Mucosa of rectum (tissue), 2 donors: Measurements from ENCODE around the gene MYRIP.
"Not testable (repeated sequence)": the region's sequence is repeated elsewhere in the genome, so short reads cannot be mapped to it uniquely, and the experiment has no call there.

Source experiments
- H3K27ac ChIP-seq, 2 donors: one replicate each; pipeline ENCODE4 v1.7.0; 2013; ENCODE audit warnings: inconsistent platforms in 2 of 2, low read depth in 2 of 2, low read length in 2 of 2
- H3K27me3 ChIP-seq, 2 donors: one replicate each; pipeline ENCODE4 v1.7.0; 2013; ENCODE audit warnings: low read length in 2 of 2; ENCODE audit not compliant: control insufficient read depth in 2 of 2, insufficient read depth in 2 of 2
- H3K36me3 ChIP-seq, 2 donors: one replicate each; pipeline ENCODE4 v1.7.0; 2013; ENCODE audit warnings: low read length in 2 of 2; ENCODE audit not compliant: control insufficient read depth in 2 of 2, insufficient read depth in 2 of 2
- H3K4me1 ChIP-seq, 2 donors: one replicate each; pipeline ENCODE4 v1.7.0; 2013; ENCODE audit warnings: low read length in 2 of 2, mild to moderate bottlenecking in 1 of 2; ENCODE audit not compliant: control insufficient read depth in 2 of 2, insufficient read depth in 2 of 2
- H3K4me3 ChIP-seq, 2 donors: one replicate each; pipeline ENCODE4 v1.7.0; 2013; ENCODE audit warnings: low read length in 2 of 2
- H3K9ac ChIP-seq, 2 donors: one replicate each; pipeline ENCODE4 v1.7.0; 2013; ENCODE audit warnings: low read length in 2 of 2, low read depth in 1 of 2, mild to moderate bottlenecking in 1 of 2
- H3K9me3 ChIP-seq, 2 donors: one replicate each; pipeline ENCODE4 v1.7.0; 2013; ENCODE audit warnings: low read length in 2 of 2; ENCODE audit not compliant: control insufficient read depth in 2 of 2
- donor health status: healthy.
- donor health status: Normal muscosa, but diverticular disease.

MYRIP gene

DNA sequence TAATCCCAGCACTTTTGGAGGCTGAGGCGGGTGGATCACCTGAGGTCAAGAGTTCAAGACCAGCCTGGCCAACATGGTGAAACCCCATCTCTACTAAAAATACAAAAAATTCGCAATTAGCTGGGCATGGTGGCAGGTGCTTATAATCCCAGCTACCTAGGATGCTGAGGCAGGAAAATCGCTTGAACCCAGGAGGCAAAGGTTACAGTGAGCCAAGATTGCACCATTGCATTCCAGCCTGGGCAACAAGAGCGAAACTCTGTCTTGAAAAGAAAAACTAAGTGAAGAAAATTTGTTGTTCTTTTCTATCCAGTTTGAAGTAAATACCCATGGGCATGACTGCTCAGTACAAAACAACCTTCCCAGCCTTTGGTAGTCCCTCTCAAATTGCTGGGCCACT lies 24.4 kb downstream of the MYRIP start:
- not testable (repeated sequence) for H3K27me3 ChIP-seq, H3K4me3 ChIP-seq, H3K27ac ChIP-seq, H3K9ac ChIP-seq, H3K9me3 ChIP-seq, H3K36me3 ChIP-seq, H3K4me1 ChIP-seq

DNA sequence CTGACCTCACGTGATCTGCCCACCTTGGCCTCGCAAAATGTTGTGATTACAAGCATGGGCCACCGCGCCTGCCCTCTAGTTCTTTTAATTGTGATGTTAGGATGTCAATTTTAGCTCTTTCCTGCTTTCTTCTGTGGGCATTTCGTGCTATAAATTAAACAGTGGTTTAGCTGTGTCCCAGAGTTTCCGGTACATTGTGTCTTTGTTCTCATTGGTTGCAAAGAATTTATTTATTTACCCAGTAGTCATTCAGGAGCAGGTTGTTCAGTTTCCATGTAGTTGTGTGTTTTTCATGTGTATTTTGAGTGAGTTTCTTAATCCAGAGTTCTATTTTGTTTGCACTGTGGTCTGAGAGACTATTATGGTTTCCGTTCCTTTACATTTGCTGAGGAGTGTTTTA lies 30.1 kb downstream of the MYRIP start:
- H3K9me3 ChIP-seq: no peaks in the 10 kb centered on the region
- H3K4me3 ChIP-seq: no peak overlapping the region
- H3K4me1 ChIP-seq: no peaks in the 10 kb centered on the region
- H3K27ac ChIP-seq: no peak overlapping the region
- H3K27me3 ChIP-seq: no peaks in the 10 kb centered on the region
- H3K9ac ChIP-seq: no peak overlapping the region
- no peaks in the 10 kb centered on the region for H3K36me3 ChIP-seq

DNA sequence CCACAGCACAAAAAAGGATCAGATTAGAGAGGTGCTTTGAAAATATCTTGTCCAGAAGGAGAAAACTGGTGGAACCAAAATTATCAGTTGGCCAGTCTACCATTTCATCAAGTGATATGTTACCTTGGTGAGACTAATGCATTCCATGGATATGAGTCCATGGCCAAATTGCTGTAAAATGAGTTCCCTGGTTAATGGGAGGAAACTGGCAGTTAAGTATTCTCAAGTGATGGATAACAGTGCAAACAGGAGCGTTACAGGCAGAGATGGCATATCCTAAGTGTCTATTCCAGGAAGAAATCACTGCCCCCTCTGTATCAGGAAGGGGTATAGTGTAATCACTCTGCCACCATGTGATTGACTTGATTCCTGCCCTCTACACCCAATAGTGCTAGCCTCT lies 34.0 kb downstream of the MYRIP start:
- Histone ChIP-seq H3K9me3 (no peaks in the 10 kb centered on the region), H3K4me1 (no peaks in the 10 kb centered on the region)

DNA sequence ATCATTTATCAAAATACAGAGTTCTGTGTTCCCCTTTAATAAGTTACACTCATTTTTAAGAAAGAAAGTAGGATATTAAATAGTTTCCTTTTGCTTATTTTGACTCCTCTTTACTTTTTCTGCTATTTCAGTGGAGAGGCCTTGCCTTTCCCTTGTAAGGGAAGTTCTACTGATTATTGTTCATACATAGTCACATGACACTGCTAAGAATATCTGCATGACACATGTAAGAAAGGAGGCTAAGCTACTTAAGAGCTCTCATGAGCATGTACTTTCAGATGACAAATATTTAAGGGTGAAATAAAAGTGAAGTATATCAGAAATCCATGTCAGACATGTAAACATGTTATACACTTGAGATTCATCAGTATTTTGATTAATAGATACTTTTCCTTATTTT lies 39.0 kb downstream of the MYRIP start:
- no peaks in the 10 kb centered on the region for H3K9me3 ChIP-seq
- H3K27ac ChIP-seq: no peak overlapping the region
- H3K9ac ChIP-seq: no peak overlapping the region
- no peaks in the 10 kb centered on the region for H3K36me3 ChIP-seq
- H3K27me3 ChIP-seq: no peaks in the 10 kb centered on the region
- H3K4me1 ChIP-seq: peaks cover 5 to 14% of the 10 kb centered on the region in 2 donors
- H3K4me3 ChIP-seq: no peak overlapping the region

More for the DNA sequence above, 34.0 kb downstream of the MYRIP start:
- H3K27ac ChIP-seq: no peak overlapping the region
- H3K36me3 ChIP-seq: no peaks in the 10 kb centered on the region
- no peak overlapping the region for H3K9ac ChIP-seq
- H3K27me3 ChIP-seq: no peaks in the 10 kb centered on the region
- no peak overlapping the region for H3K4me3 ChIP-seq

DNA sequence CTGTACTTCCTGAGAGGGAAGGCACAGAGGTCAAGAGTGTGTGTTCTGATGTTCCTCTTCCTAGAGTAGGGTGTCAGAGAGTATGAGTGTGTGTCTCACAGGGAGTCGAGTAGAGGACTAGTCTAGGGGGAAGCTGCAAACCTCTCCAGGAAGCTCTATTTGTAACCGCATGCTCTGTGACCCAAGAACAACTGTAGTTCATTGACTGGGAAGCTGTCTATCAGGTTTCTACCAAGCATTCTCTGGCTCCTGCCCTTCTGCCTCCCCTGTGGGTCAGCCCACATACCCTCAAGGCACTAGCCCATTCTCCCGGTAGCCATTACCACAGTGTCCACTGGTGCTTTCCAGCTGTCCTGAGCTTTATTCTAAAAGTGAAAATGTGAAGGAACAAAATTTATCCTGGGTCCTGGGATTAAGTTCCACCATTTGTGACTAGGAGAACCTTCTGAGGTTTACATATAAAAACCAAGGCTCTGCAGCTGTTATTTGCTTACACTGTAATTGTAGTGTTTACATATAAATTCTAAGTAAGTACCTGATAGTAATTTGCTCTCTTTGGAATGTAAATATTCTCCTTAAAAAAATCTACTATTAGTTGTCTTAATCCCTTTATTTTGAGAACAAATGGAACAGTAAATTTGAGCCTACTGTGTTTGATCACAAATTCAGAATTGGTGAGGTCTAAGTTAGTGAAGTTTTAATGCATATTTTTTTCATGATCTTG lies 40.7 kb downstream of the MYRIP start:
- H3K36me3 ChIP-seq: no peaks in the 10 kb centered on the region

DNA sequence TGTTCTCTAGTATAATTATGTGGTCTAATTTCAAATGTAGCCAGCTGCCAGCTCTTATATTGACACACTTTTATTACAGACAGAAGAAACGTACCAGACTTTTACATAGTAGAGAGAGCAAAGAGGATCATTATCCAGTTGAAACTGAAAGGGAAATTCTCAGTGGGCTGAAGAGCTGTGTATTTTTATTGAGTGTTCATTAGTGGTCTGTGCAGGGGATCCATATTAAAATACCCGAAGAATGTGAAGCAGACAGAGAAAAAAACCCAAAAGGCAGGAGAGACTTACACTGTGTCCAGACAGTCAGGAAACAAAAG lies 41.3 kb downstream of the MYRIP start:
- H3K4me3 ChIP-seq: peak overlapping the region in 1 of 2 donors; percentile 48
- H3K27ac ChIP-seq: no peak overlapping the region

More for the DNA sequence above, 40.7 kb downstream of the MYRIP start:
- Histone ChIP-seq H3K27ac (peak overlapping the region; percentile 60 to 67), H3K9ac (no peak overlapping the region), H3K4me1 (peaks cover 5 to 14% of the 10 kb centered on the region in 2 donors), H3K27me3 (no peaks in the 10 kb centered on the region), H3K9me3 (no peaks in the 10 kb centered on the region), H3K4me3 (peak overlapping the region; percentile 36 to 50)

DNA sequence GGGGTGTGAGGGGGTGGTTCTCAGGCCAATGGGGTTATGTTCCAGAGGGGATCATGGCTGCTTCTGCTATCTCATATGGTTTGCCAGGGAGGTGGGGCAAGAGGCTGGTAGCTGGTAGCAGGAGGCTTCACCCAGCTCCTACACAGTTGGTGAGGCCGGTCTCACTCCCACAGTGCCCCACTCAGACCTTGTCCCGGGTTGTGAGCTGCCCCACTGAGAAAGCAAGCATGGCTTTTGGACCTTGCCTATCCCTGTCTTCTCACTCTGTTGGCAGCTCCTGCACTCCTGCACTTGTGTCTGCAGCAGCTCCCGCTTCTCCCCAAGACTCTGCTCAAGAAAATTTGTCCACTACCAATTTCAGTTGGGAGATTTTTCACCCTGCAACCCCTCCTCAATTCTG lies 46.1 kb downstream of the MYRIP start:
- peaks cover 3 to 7% of the 10 kb centered on the region in 2 donors for H3K4me1 ChIP-seq
- no peaks in the 10 kb centered on the region for H3K36me3 ChIP-seq
- no peak overlapping the region for H3K4me3 ChIP-seq
- no peaks in the 10 kb centered on the region for H3K27me3 ChIP-seq
- H3K9ac ChIP-seq: no peak overlapping the region
- no peak overlapping the region for H3K27ac ChIP-seq
- H3K9me3 ChIP-seq: no peaks in the 10 kb centered on the region

More for the DNA sequence above, 41.3 kb downstream of the MYRIP start:
- Histone ChIP-seq H3K27me3 (no peaks in the 10 kb centered on the region), H3K9me3 (no peaks in the 10 kb centered on the region), H3K4me1 (peaks cover 5 to 14% of the 10 kb centered on the region in 2 donors), H3K36me3 (no peaks in the 10 kb centered on the region), H3K9ac (no peak overlapping the region)

DNA sequence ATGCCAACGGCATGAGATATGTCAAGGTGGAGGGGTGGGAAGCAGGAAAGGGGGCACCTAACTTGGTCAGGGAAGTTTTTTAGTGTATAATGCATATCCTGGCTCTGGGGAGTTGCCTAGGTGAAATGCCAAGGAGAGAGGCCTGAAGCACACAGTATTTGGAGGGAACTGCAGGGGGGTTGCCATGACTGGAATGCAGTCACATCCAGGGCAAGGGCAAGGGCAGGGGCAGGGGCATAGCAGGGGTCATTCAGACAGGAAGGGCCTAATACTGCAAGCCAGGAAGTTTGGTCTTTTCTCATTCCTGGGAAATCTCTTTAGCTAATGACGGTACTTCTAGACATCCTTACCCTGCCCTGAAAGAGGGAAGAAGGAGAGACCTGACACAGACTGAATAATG lies 60.5 kb downstream of the MYRIP start:
- Histone ChIP-seq H3K4me1 (no peaks in the 10 kb centered on the region), H3K4me3 (no peak overlapping the region), H3K27ac (no peak overlapping the region), H3K36me3 (no peaks in the 10 kb centered on the region), H3K9me3 (no peaks in the 10 kb centered on the region), H3K9ac (no peak overlapping the region), H3K27me3 (no peaks in the 10 kb centered on the region)

DNA sequence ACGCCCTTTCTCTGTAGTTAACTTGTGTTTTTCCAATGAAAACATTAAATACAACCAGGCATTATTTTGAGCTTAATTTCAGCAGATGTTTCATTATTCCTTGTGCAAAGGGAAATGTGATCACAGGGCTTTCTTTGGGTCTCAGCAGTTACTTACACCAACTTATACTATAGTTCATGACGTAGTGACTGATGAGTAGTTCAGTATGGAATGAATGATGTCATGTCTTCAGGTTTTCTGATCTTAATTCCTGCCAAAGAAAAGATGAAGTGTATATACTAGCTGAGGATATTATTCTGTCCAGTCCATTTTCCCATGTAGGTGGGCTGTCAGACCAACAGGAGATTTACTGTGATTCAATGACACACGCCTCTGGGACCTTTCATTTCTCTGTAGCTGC lies 61.3 kb downstream of the MYRIP start:
- no peaks in the 10 kb centered on the region for H3K9me3 ChIP-seq

DNA sequence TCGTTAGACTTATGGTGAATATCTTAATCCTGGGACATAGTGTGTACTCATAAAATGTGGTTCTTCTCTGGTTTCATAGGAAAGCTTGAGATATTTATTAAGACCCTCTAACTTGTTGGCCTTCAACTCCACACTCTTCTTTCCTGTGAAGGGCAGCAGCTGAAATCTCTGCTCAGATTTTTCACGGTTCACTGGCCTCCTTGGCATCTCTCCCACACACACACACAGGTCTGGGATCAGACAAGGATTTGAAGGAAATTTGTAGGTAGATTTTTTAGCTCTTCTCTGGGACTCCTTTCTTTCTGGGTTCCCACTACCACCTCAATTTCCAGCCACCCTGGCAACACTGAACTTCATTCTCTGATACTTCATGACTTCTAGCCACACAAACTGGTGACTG lies 70.2 kb downstream of the MYRIP start:
- no peak overlapping the region for H3K4me3 ChIP-seq
- H3K27ac ChIP-seq: no peak overlapping the region
- no peak overlapping the region for H3K9ac ChIP-seq
- no peaks in the 10 kb centered on the region for H3K4me1 ChIP-seq
- H3K36me3 ChIP-seq: no peaks in the 10 kb centered on the region
- H3K27me3 ChIP-seq: no peaks in the 10 kb centered on the region
- H3K9me3 ChIP-seq: no peaks in the 10 kb centered on the region

More for the DNA sequence above, 61.3 kb downstream of the MYRIP start:
- Histone ChIP-seq H3K36me3 (no peaks in the 10 kb centered on the region), H3K27me3 (no peaks in the 10 kb centered on the region), H3K4me3 (no peak overlapping the region), H3K4me1 (no peaks in the 10 kb centered on the region), H3K9ac (no peak overlapping the region), H3K27ac (no peak overlapping the region)

DNA sequence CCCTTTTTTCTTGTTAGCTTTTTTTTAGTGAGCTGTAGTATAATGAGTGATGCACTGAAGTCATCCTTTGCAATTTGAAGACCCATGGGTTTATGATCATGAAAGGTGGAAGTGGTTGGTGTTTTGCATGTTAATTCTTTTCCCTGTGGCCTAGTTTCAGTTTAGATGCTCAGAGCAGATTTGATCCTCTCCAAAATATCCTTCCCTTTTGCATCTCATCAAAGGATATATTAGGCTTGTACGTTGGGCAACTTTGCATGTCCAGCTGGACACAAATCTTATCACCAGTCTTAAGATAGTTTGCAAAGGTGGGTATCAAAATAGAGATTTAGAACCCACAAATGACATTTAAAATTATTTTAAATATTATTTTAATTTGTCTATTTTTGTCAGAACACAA lies 72.7 kb downstream of the MYRIP start:
- Histone ChIP-seq H3K27ac (no peak overlapping the region), H3K9me3 (no peaks in the 10 kb centered on the region), H3K4me3 (no peak overlapping the region), H3K9ac (no peak overlapping the region), H3K27me3 (no peaks in the 10 kb centered on the region), H3K36me3 (no peaks in the 10 kb centered on the region), H3K4me1 (no peaks in the 10 kb centered on the region)
